ENCODE results near the gene ARHGAP42.

DNA sequence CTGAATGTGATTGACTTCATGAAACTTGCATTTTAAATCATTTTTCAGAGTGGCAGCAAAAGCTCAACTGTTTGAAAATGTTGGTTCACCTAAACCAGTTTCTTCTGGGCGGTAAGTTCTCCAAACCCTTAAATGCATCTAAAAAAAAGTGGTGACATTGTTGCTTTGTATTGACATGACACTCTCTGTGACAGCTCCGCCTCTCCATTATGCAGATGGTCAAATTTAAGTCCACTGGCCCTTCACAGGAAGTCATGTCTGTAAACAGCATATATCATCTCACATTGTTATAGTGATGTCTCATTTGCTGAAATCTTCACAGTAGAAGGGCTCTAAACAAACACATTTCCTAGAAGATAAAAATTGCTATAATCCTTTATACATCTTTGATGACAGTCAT lies 291.9 kb downstream of the ARHGAP42 start:
- TF ChIP-seq, protein P1, sequence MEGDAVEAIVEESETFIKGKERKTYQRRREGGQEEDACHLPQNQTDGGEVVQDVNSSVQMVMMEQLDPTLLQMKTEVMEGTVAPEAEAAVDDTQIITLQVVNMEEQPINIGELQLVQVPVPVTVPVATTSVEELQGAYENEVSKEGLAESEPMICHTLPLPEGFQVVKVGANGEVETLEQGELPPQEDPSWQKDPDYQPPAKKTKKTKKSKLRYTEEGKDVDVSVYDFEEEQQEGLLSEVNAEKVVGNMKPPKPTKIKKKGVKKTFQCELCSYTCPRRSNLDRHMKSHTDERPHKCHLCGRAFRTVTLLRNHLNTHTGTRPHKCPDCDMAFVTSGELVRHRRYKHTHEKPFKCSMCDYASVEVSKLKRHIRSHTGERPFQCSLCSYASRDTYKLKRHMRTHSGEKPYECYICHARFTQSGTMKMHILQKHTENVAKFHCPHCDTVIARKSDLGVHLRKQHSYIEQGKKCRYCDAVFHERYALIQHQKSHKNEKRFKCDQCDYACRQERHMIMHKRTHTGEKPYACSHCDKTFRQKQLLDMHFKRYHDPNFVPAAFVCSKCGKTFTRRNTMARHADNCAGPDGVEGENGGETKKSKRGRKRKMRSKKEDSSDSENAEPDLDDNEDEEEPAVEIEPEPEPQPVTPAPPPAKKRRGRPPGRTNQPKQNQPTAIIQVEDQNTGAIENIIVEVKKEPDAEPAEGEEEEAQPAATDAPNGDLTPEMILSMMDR (IDR thresholded peaks at IDR 0.05; ENCODE audit: low read length), result no peak
- no peak for TF ChIP-seq EZH2 (IDR thresholded peaks at IDR 0.05; ENCODE audit: borderline replicate concordance, low read length)

Measured in OCI-LY1 (cell line).